Large intestine (tissue), 12 donors: ENCODE results near the gene G6PC2. TPM values are rescaled to one million over a fixed set of nuclear protein-coding genes. Genes with fewer than 3 reads are reported as not detected.
"Not testable (repeated sequence)": the region's sequence is repeated elsewhere in the genome, so short reads cannot be mapped to it uniquely, and the experiment has no call there.

Experiments used
- DNase-seq, 2 donors: peaks; one replicate each; pipeline versions ENCODE4 v3.0.0 to v3.0.0-alpha.2; 2013
- H3K27ac ChIP-seq: one replicate; pipeline ENCODE4 v1.5.1; 2013; ENCODE audit warnings: low read length
- H3K27me3 ChIP-seq: 2 replicates; pipeline ENCODE4 v1.6.1; 2013; ENCODE audit warnings: low read length; ENCODE audit not compliant: control insufficient read depth, insufficient read depth
- H3K36me3 ChIP-seq: 2 replicates; pipeline ENCODE4 v1.6.1; 2013; ENCODE audit warnings: low read length; ENCODE audit not compliant: control insufficient read depth, insufficient read depth
- H3K4me1 ChIP-seq: one replicate; pipeline ENCODE4 v1.6.1; 2013; ENCODE audit warnings: low read length; ENCODE audit not compliant: control insufficient read depth, insufficient read depth
- H3K4me3 ChIP-seq: one replicate; pipeline ENCODE4 v1.5.1; 2013; ENCODE audit warnings: low read length
- H3K9me3 ChIP-seq: one replicate; pipeline ENCODE4 v1.6.1; 2013; ENCODE audit warnings: mild to moderate bottlenecking, low read depth, low read length, moderate library complexity; ENCODE audit not compliant: control insufficient read depth
- WGBS: methylation state at CpG from one replicate; pipeline ENCODE4 v1.1.5; 2013; ENCODE audit warnings: low lambda C conversion rate; ENCODE audit not compliant: insufficient coverage; 5-methylcytosine and 5-hydroxymethylcytosine counted together
- long read RNA-seq, 11 donors: transcript quantifications; one replicate each; lab custom pipeline, GENCODE V29; 2026
- polyA plus RNA-seq: library from polyadenylated mRNA; unstranded; fragments of 120-200 nt; gene quantifications from one replicate; pipeline ENCODE4 v1.2.1, GENCODE V29; 2013

Gene G6PC2
- polyA plus RNA-seq: 0.19 TPM
- long read RNA-seq, donor 1: 0 reads
- long read RNA-seq, donor 2: 0 reads
- long read RNA-seq, donor 3: 0 reads
- long read RNA-seq, donor 4: 0 reads
- long read RNA-seq, donor 5: 0 reads
- long read RNA-seq, donor 6: 0 reads
- long read RNA-seq, donor 7: 0 reads
- long read RNA-seq, donor 8: 0 reads
- long read RNA-seq, donor 9: 0 reads
- long read RNA-seq, donor 10: 0 reads
- long read RNA-seq, donor 11: 0 reads

- Histone ChIP-seq H3K4me1 (no peaks in the 10 kb centered on the region), H3K27me3 (no peaks in the 10 kb centered on the region), H3K36me3 (no peaks in the 10 kb centered on the region), H3K9me3 (no peaks in the 10 kb centered on the region), H3K27ac (no peak within 1 kb of the TSS), H3K4me3 (no peak within 1 kb of the TSS)
- WGBS: 100% methylated on average over 1 of the region's 5 CpGs
- DNase-seq: no peak
Observed at GRCh38 chr2:168901003-168901402, at the start of gene G6PC2. TSS of gene G6PC2 (plus strand) at chr2:168901291. CDS start at chr2:168901332, 41 bp downstream.

- H3K9me3 ChIP-seq: no peaks in the 10 kb centered on the region
- peaks cover 36% of the 10 kb centered on the region for H3K36me3 ChIP-seq
- H3K4me3 ChIP-seq: no peak overlapping the region
- H3K27me3 ChIP-seq: no peaks in the 10 kb centered on the region
- no peak overlapping the region for H3K27ac ChIP-seq
- WGBS: 100% methylated on average over 1 of the region's 5 CpGs
- DNase-seq: no peak
- no peaks in the 10 kb centered on the region for H3K4me1 ChIP-seq
Observed at GRCh38 chr2:168851674-168852320, 49.3 kb upstream of the G6PC2 start.

GRCh38 chr2:168852481-168852880 lies 48.6 kb upstream of the G6PC2 start:
- Histone ChIP-seq H3K9me3 (no peaks in the 10 kb centered on the region), H3K4me3 (no peak overlapping the region), H3K36me3 (peaks cover 36% of the 10 kb centered on the region), H3K27ac (no peak overlapping the region), H3K27me3 (no peaks in the 10 kb centered on the region), H3K4me1 (no peaks in the 10 kb centered on the region)
- no peak for DNase-seq
- WGBS: no CpG with 5 or more reads among the region's 3 CpGs

- Histone ChIP-seq H3K27me3 (no peaks in the 10 kb centered on the region), H3K27ac (no peak overlapping the region), H3K4me3 (no peak overlapping the region), H3K4me1 (no peaks in the 10 kb centered on the region), H3K9me3 (no peaks in the 10 kb centered on the region), H3K36me3 (peaks cover 37% of the 10 kb centered on the region)
- no CpG with 5 or more reads among the region's 1 CpG for WGBS
- DNase-seq: no peak
Observed at GRCh38 chr2:168853471-168853870, 47.6 kb upstream of the G6PC2 start.

GRCh38 chr2:168854651-168855050 lies 46.4 kb upstream of the G6PC2 start:
- no peak for DNase-seq
- H3K4me1 ChIP-seq: no peaks in the 10 kb centered on the region
- no peak overlapping the region for H3K27ac ChIP-seq
- WGBS: 94% methylated on average over 3 of the region's 5 CpGs
- H3K27me3 ChIP-seq: no peaks in the 10 kb centered on the region
- H3K36me3 ChIP-seq: peaks cover 39% of the 10 kb centered on the region
- no peak overlapping the region for H3K4me3 ChIP-seq
- no peaks in the 10 kb centered on the region for H3K9me3 ChIP-seq

- Histone ChIP-seq H3K36me3 (peaks cover 40% of the 10 kb centered on the region), H3K9me3 (no peaks in the 10 kb centered on the region), H3K4me3 (no peak overlapping the region), H3K27ac (no peak overlapping the region), H3K27me3 (no peaks in the 10 kb centered on the region), H3K4me1 (no peaks in the 10 kb centered on the region)
- WGBS: 100% methylated on average over 1 of the region's 3 CpGs
- no peak for DNase-seq
Observed at GRCh38 chr2:168855601-168856000, 45.5 kb upstream of the G6PC2 start.

- Histone ChIP-seq H3K27me3 (no peaks in the 10 kb centered on the region), H3K27ac (no peak overlapping the region), H3K36me3 (peaks cover 43% of the 10 kb centered on the region), H3K4me1 (no peaks in the 10 kb centered on the region), H3K9me3 (no peaks in the 10 kb centered on the region), H3K4me3 (no peak overlapping the region)
- DNase-seq: no peak
- WGBS: no CpG with 5 or more reads among the region's 2 CpGs
Observed at GRCh38 chr2:168858146-168858545, 42.9 kb upstream of the G6PC2 start.

- no CpG with 5 or more reads among the region's 1 CpG for WGBS
- H3K4me3 ChIP-seq, H3K9me3 ChIP-seq, DNase-seq, H3K4me1 ChIP-seq, H3K27me3 ChIP-seq, H3K27ac ChIP-seq: not testable (repeated sequence)
- H3K36me3 ChIP-seq: peaks cover 24% of the 10 kb centered on the region
Observed at GRCh38 chr2:168867164-168867563, 33.9 kb upstream of the G6PC2 start.

GRCh38 chr2:168870369-168870768 lies 30.7 kb upstream of the G6PC2 start:
- H3K4me3 ChIP-seq, H3K36me3 ChIP-seq, DNase-seq, H3K9me3 ChIP-seq, H3K27ac ChIP-seq, H3K4me1 ChIP-seq, H3K27me3 ChIP-seq: not testable (repeated sequence)
- no CpG with 5 or more reads among the region's 1 CpG for whole genome bisulfite sequencing

- not testable (repeated sequence) for H3K4me1 ChIP-seq, DNase-seq, H3K36me3 ChIP-seq, H3K27ac ChIP-seq, H3K27me3 ChIP-seq, H3K4me3 ChIP-seq, H3K9me3 ChIP-seq
- WGBS: no CpG with 5 or more reads among the region's 4 CpGs
Observed at GRCh38 chr2:168870824-168871223, 30.3 kb upstream of the G6PC2 start.
